GM21381 (cell line): ENCODE data around the gene SUCNR1.

Source experiments
- ATAC-seq: cut with Tn5 transposase; IDR thresholded peaks from one replicate; pipeline ENCODE4 v1.9.1; 2021; ENCODE audit warnings: mild to moderate bottlenecking, moderate library complexity; ENCODE audit not compliant: unreplicated experiment

Gene SUCNR1

DNA sequence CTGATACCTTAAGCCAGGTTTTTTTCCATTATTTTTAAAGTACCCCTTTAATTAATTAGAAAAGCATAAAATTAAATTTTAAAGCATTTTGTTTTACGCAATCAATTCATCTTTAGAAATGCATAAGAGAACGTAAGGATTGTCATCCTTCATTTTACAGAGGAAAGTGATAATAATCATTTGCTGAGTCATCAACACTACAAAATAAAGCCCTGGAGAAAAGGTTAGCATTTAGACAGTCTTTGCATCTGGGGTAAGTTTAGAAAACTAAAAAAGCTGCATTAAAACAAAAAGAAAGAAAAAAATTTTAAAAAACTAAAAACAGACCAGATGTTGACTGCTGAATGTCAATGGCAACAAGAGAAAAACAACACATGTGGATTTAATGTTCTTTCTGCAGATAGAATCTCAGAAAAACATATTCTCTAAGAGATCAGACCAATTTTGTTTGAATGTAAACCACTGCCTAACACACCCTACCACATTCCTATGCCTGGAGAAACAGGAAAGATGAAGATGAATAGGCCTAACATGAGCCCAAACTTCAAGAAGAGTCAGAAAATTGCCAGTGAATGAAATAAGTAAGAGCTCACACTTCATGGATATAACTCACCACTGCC is 59.9 kb downstream of the SUCNR1 start:
- ATAC-seq: no peak
